Natural killer cell (primary cell): ENCODE measurements around the gene NDUFB8. TPM values are rescaled to one million over a fixed set of nuclear protein-coding genes. Genes with fewer than 3 reads are reported as not detected.

Experiments
- ATAC-seq, 3 donors: fragments of 150-1000 bp in 2 of 3; fragments of 200-7000 bp in 1 of 3; cut with Tn5 transposase; 1 replicate in 1 of 3; 2 replicates in 2 of 3; pipeline ENCODE4 v1.10.0; 2021; ENCODE audit warnings: mild to moderate bottlenecking in 2 of 3, moderate library complexity in 2 of 3
- DNase-seq, 2 donors: peaks; one replicate each; pipeline versions ENCODE4 v3.0.0 to v3.0.0-alpha.2; 2013 to 2021; ENCODE audit warnings: mixed read lengths in 1 of 2
- H3K27ac ChIP-seq: one replicate; pipeline ENCODE4 v1.5.1; 2013; ENCODE audit warnings: mild to moderate bottlenecking, low read length
- H3K27me3 ChIP-seq: one replicate; pipeline ENCODE4 v1.6.1; 2013; ENCODE audit warnings: low read length; ENCODE audit not compliant: control insufficient read depth, insufficient read depth
- H3K36me3 ChIP-seq: one replicate; pipeline ENCODE4 v1.6.1; 2013; ENCODE audit warnings: low read length; ENCODE audit not compliant: control insufficient read depth, insufficient read depth
- H3K4me1 ChIP-seq: one replicate; pipeline ENCODE4 v1.6.1; 2013; ENCODE audit warnings: low read length; ENCODE audit not compliant: control insufficient read depth, insufficient read depth
- H3K4me3 ChIP-seq: one replicate; pipeline ENCODE4 v1.5.1; 2013; ENCODE audit warnings: low read length
- H3K9me3 ChIP-seq: one replicate; pipeline ENCODE4 v1.6.1; 2013; ENCODE audit warnings: low read length; ENCODE audit not compliant: control insufficient read depth, insufficient read depth
- H3K27ac Mint-ChIP-seq, 2 donors: one replicate each; pipeline ENCODE4 v1.8.0; 2022; ENCODE audit warnings: mild to moderate bottlenecking in 2 of 2, mixed read lengths in 2 of 2, moderate library complexity in 1 of 2
- H3K27me3 Mint-ChIP-seq, 2 donors: one replicate each; pipeline ENCODE4 v1.8.0; 2022; ENCODE audit warnings: low read depth in 2 of 2, mixed read lengths in 2 of 2
- H3K36me3 Mint-ChIP-seq: one replicate; pipeline ENCODE4 v1.8.0; 2022; ENCODE audit warnings: mixed read lengths
- H3K4me1 Mint-ChIP-seq, 2 donors: one replicate each; pipeline ENCODE4 v1.8.0; 2022; ENCODE audit warnings: mixed read lengths in 2 of 2
- H3K4me3 Mint-ChIP-seq: one replicate; pipeline ENCODE4 v1.8.0; 2022; ENCODE audit warnings: mild to moderate bottlenecking, moderate library complexity, mixed read lengths
- H3K9me3 Mint-ChIP-seq, 2 donors: one replicate each; pipeline ENCODE4 v1.8.0; 2022; ENCODE audit warnings: mixed read lengths in 2 of 2
- WGBS: methylation state at CpG from one replicate; pipeline ENCODE4 v1.1.7; 2013; ENCODE audit warnings: missing lambda C conversion rate; ENCODE audit not compliant: insufficient coverage; 5-methylcytosine and 5-hydroxymethylcytosine counted together
- intact Hi-C: fragments of 100-400 bp; cut with micrococcal nuclease; formaldehyde crosslinking; loops from one replicate; pipeline ENCODE4 v1.14.2; 2022
- total RNA-seq, 4 donors: library from RNA; stranded (reverse); fragments of 120-200 nt in 1 of 4; gene quantifications; one replicate each; pipeline versions ENCODE4 v1.2.3 to v1.2.4, GENCODE V29; 2013 to 2022
- TF ChIP-seq, protein P1 (sequence below): fragments of 200-600 bp; IDR thresholded peaks from one replicate; pipeline ENCODE4 v1.8.0; 2022; ENCODE audit warnings: antibody characterized with exemption

NDUFB8 gene
- total RNA-seq, 3 donors from 2014 or later (not counting 1 experiment from before 2014, with no cell fraction given) = 113 to 151 (median 137) TPM

DNA sequence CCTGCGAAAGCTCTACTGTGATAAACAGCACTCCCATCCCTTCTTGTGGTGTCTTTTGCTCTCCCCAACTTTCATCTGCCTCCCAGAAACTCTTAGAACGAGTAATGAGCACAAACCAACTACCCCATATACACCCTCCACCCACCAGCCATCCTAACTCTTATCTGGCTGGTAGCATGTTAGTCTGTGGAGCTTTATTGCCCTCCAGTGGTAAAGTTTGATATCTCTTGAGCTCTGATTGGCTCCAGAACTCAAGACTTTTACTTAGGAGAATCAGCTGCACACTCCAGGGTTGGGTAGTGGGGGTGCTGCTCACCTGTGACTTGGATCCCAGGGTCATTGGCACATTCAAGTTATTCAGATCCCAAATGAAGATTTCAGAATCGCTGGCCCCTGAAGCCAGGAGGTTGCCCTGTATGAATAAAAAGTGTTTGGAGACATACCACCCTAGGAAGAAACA lies 20.9 kb downstream of the NDUFB8 start:
- Histone ChIP-seq H3K4me1 (peaks cover 31% of the 10 kb centered on the region), H3K36me3 (peaks cover 20% of the 10 kb centered on the region), H3K9me3 (no peaks in the 10 kb centered on the region), H3K27me3 (no peaks in the 10 kb centered on the region), H3K27ac (peak overlapping the region; percentile 1), H3K4me3 (no peak overlapping the region)
- H3K27ac Mint-ChIP-seq = peak overlapping the region in 1 of 2 donors; percentile 6
- peaks cover 44 to 48% of the 10 kb centered on the region in 2 donors for H3K4me1 Mint-ChIP-seq
- ATAC-seq = peak; percentile 62 to 65 (median 62)
- 57% methylated on average over 3 of the region's 3 CpGs for WGBS
- TF ChIP-seq, protein P1, sequence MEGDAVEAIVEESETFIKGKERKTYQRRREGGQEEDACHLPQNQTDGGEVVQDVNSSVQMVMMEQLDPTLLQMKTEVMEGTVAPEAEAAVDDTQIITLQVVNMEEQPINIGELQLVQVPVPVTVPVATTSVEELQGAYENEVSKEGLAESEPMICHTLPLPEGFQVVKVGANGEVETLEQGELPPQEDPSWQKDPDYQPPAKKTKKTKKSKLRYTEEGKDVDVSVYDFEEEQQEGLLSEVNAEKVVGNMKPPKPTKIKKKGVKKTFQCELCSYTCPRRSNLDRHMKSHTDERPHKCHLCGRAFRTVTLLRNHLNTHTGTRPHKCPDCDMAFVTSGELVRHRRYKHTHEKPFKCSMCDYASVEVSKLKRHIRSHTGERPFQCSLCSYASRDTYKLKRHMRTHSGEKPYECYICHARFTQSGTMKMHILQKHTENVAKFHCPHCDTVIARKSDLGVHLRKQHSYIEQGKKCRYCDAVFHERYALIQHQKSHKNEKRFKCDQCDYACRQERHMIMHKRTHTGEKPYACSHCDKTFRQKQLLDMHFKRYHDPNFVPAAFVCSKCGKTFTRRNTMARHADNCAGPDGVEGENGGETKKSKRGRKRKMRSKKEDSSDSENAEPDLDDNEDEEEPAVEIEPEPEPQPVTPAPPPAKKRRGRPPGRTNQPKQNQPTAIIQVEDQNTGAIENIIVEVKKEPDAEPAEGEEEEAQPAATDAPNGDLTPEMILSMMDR = peak; percentile 60
- intact Hi-C loops = loop anchor here (1.0 kb wide), 3 partner anchors 27 to 170 kb away; no protein-coding TSS in a partner anchor
- H3K9me3 Mint-ChIP-seq = no peaks in the 10 kb centered on the region
- H3K36me3 Mint-ChIP-seq = no peaks in the 10 kb centered on the region
- peak overlapping the region; percentile 45 for H3K4me3 Mint-ChIP-seq
- no peaks in the 10 kb centered on the region for H3K27me3 Mint-ChIP-seq
- peak in 1 of 2 donors; percentile 85 for DNase-seq

DNA sequence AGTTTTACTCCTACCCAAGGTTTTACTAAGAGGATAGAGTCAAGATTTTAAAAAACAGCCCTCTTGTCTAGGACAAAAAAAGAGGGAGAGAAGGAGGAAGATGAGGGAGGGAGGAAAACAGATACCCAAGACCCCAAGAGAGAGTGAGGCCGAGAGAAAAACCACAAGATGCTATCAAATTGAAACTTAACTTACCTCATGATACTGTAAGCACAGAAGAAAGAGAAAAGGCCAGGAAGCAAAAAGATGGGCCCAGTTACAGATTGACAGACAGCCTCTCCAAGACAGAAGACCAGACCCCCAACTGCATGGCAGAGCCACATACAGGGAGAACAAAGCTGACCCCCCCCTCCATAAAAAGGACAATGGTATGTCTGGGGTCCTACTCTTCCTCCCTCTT lies 21.4 kb downstream of the NDUFB8 start:
- ATAC-seq (no peak), DNase-seq (no peak)
- Mint-ChIP-seq H3K4me1 (peaks cover 44 to 48% of the 10 kb centered on the region in 2 donors), H3K9me3 (no peaks in the 10 kb centered on the region), H3K27ac (peak overlapping the region in 1 of 2 donors; percentile 6), H3K4me3 (no peak overlapping the region), H3K27me3 (no peaks in the 10 kb centered on the region), H3K36me3 (no peaks in the 10 kb centered on the region)
- Histone ChIP-seq H3K27ac (peak overlapping the region; percentile 1), H3K4me1 (peaks cover 31% of the 10 kb centered on the region), H3K9me3 (no peaks in the 10 kb centered on the region), H3K4me3 (no peak overlapping the region), H3K36me3 (peaks cover 20% of the 10 kb centered on the region), H3K27me3 (no peaks in the 10 kb centered on the region)
- TF ChIP-seq, protein P1 = no peak
- intact Hi-C loops = loop anchor here (1.0 kb wide), 3 partner anchors 27 to 170 kb away; no protein-coding TSS in a partner anchor
- 9% methylated on average over 1 of the region's 1 CpG for WGBS

DNA sequence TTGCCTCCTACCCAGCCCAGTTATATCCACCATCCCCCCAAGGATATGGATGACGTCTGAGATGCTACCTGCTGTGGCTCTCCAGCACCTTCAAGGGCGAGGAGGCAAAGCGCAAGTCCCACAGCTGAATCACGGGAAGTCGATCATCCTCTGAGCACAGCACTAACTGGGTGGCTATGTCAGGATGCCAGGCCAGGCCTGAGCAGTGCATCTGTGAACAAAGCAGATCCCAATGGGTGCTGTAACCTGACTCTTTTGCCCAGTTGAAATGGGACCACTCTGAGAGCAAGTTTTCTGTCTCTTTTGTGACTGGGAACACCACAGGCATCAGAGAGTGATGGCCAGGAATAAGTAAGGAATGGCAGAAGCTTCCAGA lies 22.3 kb downstream of the NDUFB8 start:
- Mint-ChIP-seq H3K27ac (no peak overlapping the region), H3K27me3 (no peaks in the 10 kb centered on the region), H3K4me3 (no peak overlapping the region), H3K4me1 (peaks cover 44 to 49% of the 10 kb centered on the region in 2 donors), H3K9me3 (no peaks in the 10 kb centered on the region), H3K36me3 (no peaks in the 10 kb centered on the region)
- no peak overlapping the region for H3K27ac ChIP-seq
- peaks cover 20% of the 10 kb centered on the region for H3K36me3 ChIP-seq
- intact Hi-C loops = no loop called here
- ATAC-seq (no peak), DNase-seq (no peak)
- TF ChIP-seq, protein P1 = no peak
- peaks cover 31% of the 10 kb centered on the region for H3K4me1 ChIP-seq
- WGBS = 93% methylated on average over 5 of the region's 5 CpGs
- no peak overlapping the region for H3K4me3 ChIP-seq
- H3K9me3 ChIP-seq = no peaks in the 10 kb centered on the region
- H3K27me3 ChIP-seq = no peaks in the 10 kb centered on the region
